A673 (cell line): Measurements from ENCODE around the gene SIAH3.

ENCODE experiments used
- CTCF ChIP-seq: fragments of 300-800, 200-600 bp; sonication (generic); conservative IDR thresholded peaks from 2 replicates; pipeline ENCODE4 v1.5.1; 2017; ENCODE audit warnings: low read depth, mild to moderate bottlenecking, antibody characterized with exemption, low read length, moderate library complexity, mixed read lengths
- EZH2 ChIP-seq: fragments of 200-600 bp; sonication (generic); IDR thresholded peaks from 2 replicates; pipeline ENCODE4 v1.6.1; 2017; ENCODE audit warnings: borderline replicate concordance, low read depth, mild to moderate bottlenecking, mixed read lengths, antibody characterized with exemption, low read length; ENCODE audit not compliant: poor library complexity, severe bottlenecking

- TF ChIP-seq EZH2 (no peak), CTCF (no peak)
Measured at GRCh38 chr13:45882626-45883025, 31.1 kb upstream of the SIAH3 start.
